ENCODE data around the gene TMEM151B. TPM values are rescaled to one million over a fixed set of nuclear protein-coding genes. Genes with fewer than 3 reads are reported as not detected.

Gene TMEM151B
- total and polyA plus RNA-seq, 9 of the 15 experiments (the other 6 are each of a cell fraction or from before 2014, with no cell fraction given) = not detected

DNA sequence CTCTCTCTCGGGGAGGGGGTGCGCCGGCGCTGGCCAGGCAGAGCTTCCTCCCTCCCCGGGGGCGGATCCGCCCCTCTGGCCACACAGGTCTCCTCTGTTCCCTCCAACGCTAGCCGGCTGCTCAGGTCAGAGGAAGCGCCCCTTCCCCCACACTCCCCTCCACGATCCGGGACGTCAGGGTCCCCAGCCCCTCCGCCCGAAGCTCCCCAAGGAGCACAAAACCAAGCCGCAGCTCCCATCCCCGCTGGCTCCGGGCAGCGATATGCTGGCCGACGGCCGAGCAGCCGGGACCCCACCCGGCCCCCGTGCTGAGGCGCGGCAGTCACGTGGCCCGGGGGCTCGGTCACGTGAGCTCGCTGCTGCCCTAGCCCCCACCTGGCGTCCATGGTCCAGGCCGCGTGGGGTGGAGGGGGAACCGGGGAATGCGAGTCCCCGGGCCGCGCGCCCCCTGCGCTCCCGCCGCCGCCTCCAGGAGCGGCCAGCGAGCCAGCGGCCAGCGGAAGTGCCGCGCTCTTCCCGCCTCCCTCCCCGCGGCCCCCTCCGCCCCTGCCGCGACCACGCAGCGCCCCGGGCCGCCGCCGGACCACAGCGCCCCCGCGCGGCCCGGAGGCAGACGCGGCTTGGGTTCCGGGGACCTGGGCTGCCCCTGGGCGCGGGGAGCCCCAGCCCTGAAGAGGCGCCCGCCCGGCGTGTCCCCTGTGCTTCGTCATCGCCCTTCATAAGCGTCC is 13.1 kb upstream of the TMEM151B start, which contains the start of gene SLC35B2 (continued):
- TF ChIP-seq, protein P1, sequence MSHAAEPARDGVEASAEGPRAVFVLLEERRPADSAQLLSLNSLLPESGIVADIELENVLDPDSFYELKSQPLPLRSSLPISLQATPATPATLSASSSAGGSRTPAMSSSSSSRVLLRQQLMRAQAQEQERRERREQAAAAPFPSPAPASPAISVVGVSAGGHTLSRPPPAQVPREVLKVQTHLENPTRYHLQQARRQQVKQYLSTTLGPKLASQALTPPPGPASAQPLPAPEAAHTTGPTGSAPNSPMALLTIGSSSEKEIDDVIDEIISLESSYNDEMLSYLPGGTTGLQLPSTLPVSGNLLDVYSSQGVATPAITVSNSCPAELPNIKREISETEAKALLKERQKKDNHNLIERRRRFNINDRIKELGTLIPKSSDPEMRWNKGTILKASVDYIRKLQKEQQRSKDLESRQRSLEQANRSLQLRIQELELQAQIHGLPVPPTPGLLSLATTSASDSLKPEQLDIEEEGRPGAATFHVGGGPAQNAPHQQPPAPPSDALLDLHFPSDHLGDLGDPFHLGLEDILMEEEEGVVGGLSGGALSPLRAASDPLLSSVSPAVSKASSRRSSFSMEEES (CRISPR knock-in tag; IDR thresholded peaks at IDR 0.05) = peak; percentile 98
- TF ChIP-seq ESRRA (IDR thresholded peaks at IDR 0.05; ENCODE audit: borderline replicate concordance, low read depth) (peak; percentile 100; the same call in 1 of the 2 replicates), ETV1 (tag; conservative IDR thresholded peaks at IDR 0.05; ENCODE audit: low read depth) (peak; percentile 79), MAZ (CRISPR knock-in tag; conservative IDR thresholded peaks at IDR 0.05 in 1 of 2, IDR thresholded peaks at IDR 0.05 in 1 of 2) (peak; percentile 97 to 99), ZNF316 (IDR thresholded peaks at IDR 0.05) (peak; percentile 61), HSF4 (CRISPR knock-in tag; IDR thresholded peaks at IDR 0.05; ENCODE audit: borderline replicate concordance) (no peak), HDAC6 (IDR thresholded peaks at IDR 0.05; ENCODE audit: low read depth, low read length) (no peak), TAF9B (IDR thresholded peaks at IDR 0.05; ENCODE audit: partially characterized antibody) (no peak), BHLHE40 (IDR thresholded peaks at IDR 0.05; ENCODE audit: low read length) (peak; percentile 98), ZSCAN29 (IDR thresholded peaks at IDR 0.05) (no peak), RNF2 (IDR thresholded peaks at IDR 0.05) (no peak; the same call in 1 of the 2 replicates), RCOR1 (IDR thresholded peaks at IDR 0.05; ENCODE audit: borderline replicate concordance in 1 of 2, low read depth in 2 of 2, low read length in 2 of 2) (no peak; a peak in 2 of 4 replicates), NR3C1 (CRISPR knock-in tag; IDR thresholded peaks at IDR 0.05) (no peak)
- TF ChIP-seq, protein P2, sequence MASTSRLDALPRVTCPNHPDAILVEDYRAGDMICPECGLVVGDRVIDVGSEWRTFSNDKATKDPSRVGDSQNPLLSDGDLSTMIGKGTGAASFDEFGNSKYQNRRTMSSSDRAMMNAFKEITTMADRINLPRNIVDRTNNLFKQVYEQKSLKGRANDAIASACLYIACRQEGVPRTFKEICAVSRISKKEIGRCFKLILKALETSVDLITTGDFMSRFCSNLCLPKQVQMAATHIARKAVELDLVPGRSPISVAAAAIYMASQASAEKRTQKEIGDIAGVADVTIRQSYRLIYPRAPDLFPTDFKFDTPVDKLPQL (IDR thresholded peaks at IDR 0.05; ENCODE audit: extremely low read depth, insufficient read length) = no peak
- TF ChIP-seq, protein P3, sequence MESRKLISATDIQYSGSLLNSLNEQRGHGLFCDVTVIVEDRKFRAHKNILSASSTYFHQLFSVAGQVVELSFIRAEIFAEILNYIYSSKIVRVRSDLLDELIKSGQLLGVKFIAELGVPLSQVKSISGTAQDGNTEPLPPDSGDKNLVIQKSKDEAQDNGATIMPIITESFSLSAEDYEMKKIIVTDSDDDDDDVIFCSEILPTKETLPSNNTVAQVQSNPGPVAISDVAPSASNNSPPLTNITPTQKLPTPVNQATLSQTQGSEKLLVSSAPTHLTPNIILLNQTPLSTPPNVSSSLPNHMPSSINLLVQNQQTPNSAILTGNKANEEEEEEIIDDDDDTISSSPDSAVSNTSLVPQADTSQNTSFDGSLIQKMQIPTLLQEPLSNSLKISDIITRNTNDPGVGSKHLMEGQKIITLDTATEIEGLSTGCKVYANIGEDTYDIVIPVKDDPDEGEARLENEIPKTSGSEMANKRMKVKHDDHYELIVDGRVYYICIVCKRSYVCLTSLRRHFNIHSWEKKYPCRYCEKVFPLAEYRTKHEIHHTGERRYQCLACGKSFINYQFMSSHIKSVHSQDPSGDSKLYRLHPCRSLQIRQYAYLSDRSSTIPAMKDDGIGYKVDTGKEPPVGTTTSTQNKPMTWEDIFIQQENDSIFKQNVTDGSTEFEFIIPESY (CRISPR knock-in tag; IDR thresholded peaks at IDR 0.05) = peak; percentile 69; the same call in 1 of the 2 replicates
- TF ChIP-seq, protein P4, sequence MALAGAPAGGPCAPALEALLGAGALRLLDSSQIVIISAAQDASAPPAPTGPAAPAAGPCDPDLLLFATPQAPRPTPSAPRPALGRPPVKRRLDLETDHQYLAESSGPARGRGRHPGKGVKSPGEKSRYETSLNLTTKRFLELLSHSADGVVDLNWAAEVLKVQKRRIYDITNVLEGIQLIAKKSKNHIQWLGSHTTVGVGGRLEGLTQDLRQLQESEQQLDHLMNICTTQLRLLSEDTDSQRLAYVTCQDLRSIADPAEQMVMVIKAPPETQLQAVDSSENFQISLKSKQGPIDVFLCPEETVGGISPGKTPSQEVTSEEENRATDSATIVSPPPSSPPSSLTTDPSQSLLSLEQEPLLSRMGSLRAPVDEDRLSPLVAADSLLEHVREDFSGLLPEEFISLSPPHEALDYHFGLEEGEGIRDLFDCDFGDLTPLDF (CRISPR knock-in tag; IDR thresholded peaks at IDR 0.05) = no peak
- TF ChIP-seq, protein P5, sequence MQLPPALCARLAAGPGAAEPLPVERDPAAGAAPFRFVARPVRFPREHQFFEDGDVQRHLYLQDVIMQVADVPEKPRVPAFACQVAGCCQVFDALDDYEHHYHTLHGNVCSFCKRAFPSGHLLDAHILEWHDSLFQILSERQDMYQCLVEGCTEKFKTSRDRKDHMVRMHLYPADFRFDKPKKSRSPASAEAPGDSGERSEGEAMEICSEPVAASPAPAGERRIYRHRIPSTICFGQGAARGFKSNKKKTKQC (CRISPR knock-in tag; IDR thresholded peaks at IDR 0.05) = peak; percentile 35

Measured in K562 (cell line).